H9 (cell line): ENCODE results near the gene PCARE. TPM values are rescaled to one million over a fixed set of nuclear protein-coding genes. Genes with fewer than 3 reads are reported as not detected.

Experiments used
- DNase-seq: peaks from one replicate; pipeline ENCODE4 v3.0.0-alpha.2; 2017
- H2AFZ ChIP-seq: one replicate; pipeline ENCODE4 v1.6.1; 2013; ENCODE audit warnings: mild to moderate bottlenecking, low read length, control low read depth, moderate library complexity
- H2AK5ac ChIP-seq: 2 replicates; pipeline ENCODE4 v1.6.1; 2013; ENCODE audit warnings: low read length, control low read depth, mixed read lengths; ENCODE audit not compliant: insufficient read length
- H2BK120ac ChIP-seq: one replicate; pipeline ENCODE4 v1.6.1; 2013; ENCODE audit warnings: low read depth, mild to moderate bottlenecking, low read length, control low read depth, inconsistent platforms; ENCODE audit not compliant: poor library complexity, severe bottlenecking
- H2BK12ac ChIP-seq: 2 replicates; pipeline ENCODE4 v1.6.1; 2013; ENCODE audit warnings: low read length, control low read depth, mixed read lengths, low read depth; ENCODE audit not compliant: insufficient read length
- H2BK15ac ChIP-seq: 2 replicates; pipeline ENCODE4 v1.6.1; 2013; ENCODE audit warnings: low read depth, low read length, control low read depth
- H2BK20ac ChIP-seq: one replicate; pipeline ENCODE4 v1.6.1; 2013; ENCODE audit warnings: low read depth, mild to moderate bottlenecking, low read length, control low read depth, inconsistent platforms; ENCODE audit not compliant: poor library complexity, severe bottlenecking
- H2BK5ac ChIP-seq: 2 replicates; pipeline ENCODE4 v1.6.1; 2013; ENCODE audit warnings: low read length, control low read depth, mixed read lengths; ENCODE audit not compliant: insufficient read length
- H3K14ac ChIP-seq: 2 replicates; pipeline ENCODE4 v1.6.1; 2013; ENCODE audit warnings: low read length, control low read depth; ENCODE audit not compliant: insufficient read depth
- H3K18ac ChIP-seq: 2 replicates; pipeline ENCODE4 v1.6.1; 2013; ENCODE audit warnings: low read depth, mild to moderate bottlenecking, mixed read lengths, low read length, control low read depth; ENCODE audit not compliant: insufficient read length
- H3K23ac ChIP-seq: 2 replicates; pipeline ENCODE4 v1.6.1; 2013; ENCODE audit warnings: low read length, control low read depth, mixed read lengths, low read depth; ENCODE audit not compliant: insufficient read length
- H3K23me2 ChIP-seq: 2 replicates; pipeline ENCODE4 v1.6.1; 2013; ENCODE audit warnings: low read depth, mild to moderate bottlenecking, mixed read lengths, low read length, control low read depth; ENCODE audit not compliant: insufficient read length, poor library complexity, severe bottlenecking
- H3K27ac ChIP-seq: 2 replicates; pipeline ENCODE4 v1.5.1; 2013; ENCODE audit warnings: low read length, control low read depth, mixed read lengths, low read depth; ENCODE audit not compliant: insufficient read length
- H3K27me3 ChIP-seq: 2 replicates; pipeline ENCODE4 v1.6.1; 2013; ENCODE audit warnings: low read length, control low read depth, inconsistent platforms; ENCODE audit not compliant: insufficient read depth
- H3K4ac ChIP-seq: 2 replicates; pipeline ENCODE4 v1.6.1; 2013; ENCODE audit warnings: low read depth, mild to moderate bottlenecking, control low read depth, inconsistent platforms, low read length, moderate library complexity
- H3K4me1 ChIP-seq: 2 replicates; pipeline ENCODE4 v1.6.1; 2013; ENCODE audit warnings: low read length, control low read depth, inconsistent platforms; ENCODE audit not compliant: insufficient read depth
- H3K4me2 ChIP-seq: 2 replicates; pipeline ENCODE4 v1.6.1; 2013; ENCODE audit warnings: low read length, control low read depth, mixed read lengths; ENCODE audit not compliant: insufficient read length, insufficient read depth
- H3K56ac ChIP-seq: 2 replicates; pipeline ENCODE4 v1.6.1; 2013; ENCODE audit warnings: low read depth, mild to moderate bottlenecking, mixed read lengths, low read length, control low read depth; ENCODE audit not compliant: insufficient read length
- H3K79me1 ChIP-seq: 2 replicates; pipeline ENCODE4 v1.6.1; 2013; ENCODE audit warnings: low read depth, mild to moderate bottlenecking, moderate library complexity, low read length, control low read depth, inconsistent platforms; ENCODE audit not compliant: insufficient read depth, poor library complexity, severe bottlenecking
- H3K79me2 ChIP-seq: 2 replicates; pipeline ENCODE4 v1.6.1; 2013; ENCODE audit warnings: low read length, control low read depth, inconsistent platforms; ENCODE audit not compliant: insufficient read depth
- H3K9ac ChIP-seq: 2 replicates; pipeline ENCODE4 v1.6.1; 2013; ENCODE audit warnings: low read length, control low read depth, mixed read lengths; ENCODE audit not compliant: insufficient read length; ENCODE audit errors: extremely low read depth
- H3K9me3 ChIP-seq: one replicate; pipeline ENCODE4 v1.6.1; 2013; ENCODE audit warnings: low read depth, low read length, inconsistent platforms; ENCODE audit not compliant: control insufficient read depth
- H3T11ph ChIP-seq: one replicate; pipeline ENCODE4 v1.6.1; 2013; ENCODE audit warnings: mild to moderate bottlenecking, low read length, control low read depth, inconsistent platforms
- H4K20me1 ChIP-seq: one replicate; pipeline ENCODE4 v1.6.1; 2013; ENCODE audit not compliant: control insufficient read depth, insufficient read length, insufficient read depth
- H4K5ac ChIP-seq: 2 replicates; pipeline ENCODE4 v1.6.1; 2013; ENCODE audit warnings: low read depth, mild to moderate bottlenecking, mixed read lengths, low read length, control low read depth; ENCODE audit not compliant: insufficient read length
- H4K8ac ChIP-seq: replicated peaks from 2 replicates; pipeline ENCODE4 v1.6.1; 2013; ENCODE audit warnings: low read length, control low read depth, mixed read lengths, low read depth; ENCODE audit not compliant: insufficient read length
- H4K91ac ChIP-seq: 2 replicates; pipeline ENCODE4 v1.6.1; 2013; ENCODE audit warnings: low read depth, mild to moderate bottlenecking, moderate library complexity, mixed read lengths, low read length, control low read depth; ENCODE audit not compliant: insufficient read length
- H3K27ac Mint-ChIP-seq, 3 experiments: 2 replicates in 2 of 3; 3 replicates in 1 of 3; pipeline ENCODE4 v1.8.0; 2020 to 2021; ENCODE audit warnings: mixed read lengths in 3 of 3, mild to moderate bottlenecking in 1 of 3, moderate library complexity in 1 of 3
- H3K27me3 Mint-ChIP-seq: 2 replicates; pipeline ENCODE4 v1.8.0; 2021; ENCODE audit warnings: low read depth, mild to moderate bottlenecking, moderate library complexity, mixed read lengths
- H3K36me3 Mint-ChIP-seq, 3 experiments: 2 replicates in 2 of 3; 3 replicates in 1 of 3; pipeline ENCODE4 v1.8.0; 2020 to 2021; ENCODE audit warnings: low read depth in 3 of 3, mixed read lengths in 3 of 3; ENCODE audit not compliant: insufficient read depth in 1 of 3
- H3K4me1 Mint-ChIP-seq, 2 experiments: 2 replicates each; pipeline ENCODE4 v1.8.0; 2020; ENCODE audit warnings: mixed read lengths in 2 of 2
- H3K4me3 Mint-ChIP-seq, 2 experiments: 2 replicates in 1 of 2; 3 replicates in 1 of 2; pipeline ENCODE4 v1.8.0; 2020 to 2021; ENCODE audit warnings: mild to moderate bottlenecking in 2 of 2, mixed read lengths in 2 of 2, moderate library complexity in 1 of 2
- H3K9me3 Mint-ChIP-seq, 2 experiments: 2 replicates in 1 of 2; 3 replicates in 1 of 2; pipeline ENCODE4 v1.8.0; 2020; ENCODE audit warnings: mild to moderate bottlenecking in 2 of 2, mixed read lengths in 2 of 2, moderate library complexity in 1 of 2
- CTCF ChIP-seq: fragments of 200-600 bp; sonication (generic); conservative IDR thresholded peaks from 3 replicates; pipeline ENCODE4 v1.8.0; 2021; ENCODE audit warnings: antibody characterized with exemption, mild to moderate bottlenecking
- WGBS: extraction: QIAGEN DNeasy Blood & Tissue Kit; methylation state at CpG from one replicate; pipeline ENCODE4 v1.1.7; 2013; ENCODE audit warnings: missing lambda C conversion rate, low lambda C conversion rate, mixed read lengths; ENCODE audit not compliant: insufficient read length; ENCODE audit errors: extremely low coverage; 5-methylcytosine and 5-hydroxymethylcytosine counted together
- total RNA-seq: library from RNA; stranded (reverse); gene quantifications from 2 replicates; pipeline ENCODE4 v1.2.1, GENCODE V29; 2021

The PCARE gene
- total RNA-seq, 1 experiment from 2014 or later = not detected

DNA sequence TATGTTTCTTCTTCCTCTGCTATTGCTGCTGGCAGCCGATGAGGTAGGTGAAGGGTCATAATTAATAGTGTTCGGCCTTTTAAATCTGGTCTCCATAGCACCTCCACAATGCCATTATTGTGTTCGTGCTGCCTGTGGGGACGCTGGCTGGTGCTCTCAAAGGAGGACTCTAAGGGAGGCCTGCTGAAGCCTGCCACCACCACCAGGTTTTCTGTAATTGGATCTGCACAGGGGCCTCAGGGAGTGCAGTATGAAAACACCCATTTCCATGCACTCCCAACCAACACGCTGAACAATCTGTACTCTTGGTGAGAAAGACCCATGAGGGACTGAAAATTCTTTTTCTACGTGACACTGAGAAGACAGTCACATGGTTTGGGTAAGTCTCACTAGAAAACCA, 23.2 kb upstream of the PCARE start:
- Histone ChIP-seq H2BK120ac (no peak overlapping the region), H2BK15ac (no peak overlapping the region), H3K4me2 (no peak overlapping the region), H3K9ac (no peak overlapping the region), H2AFZ (no peak overlapping the region), H2BK20ac (no peak overlapping the region), H3K79me2 (no peaks in the 10 kb centered on the region), H3K27ac (no peak overlapping the region), H2BK12ac (no peak overlapping the region), H3K9me3 (peaks cover 4% of the 10 kb centered on the region), H3K56ac (no peak overlapping the region), H3K4me1 (no peaks in the 10 kb centered on the region), H3K79me1 (no peaks in the 10 kb centered on the region), H4K8ac (no peak overlapping the region), H3K18ac (no peak overlapping the region), H4K5ac (no peak overlapping the region), H3K27me3 (no peaks in the 10 kb centered on the region), H3K4ac (no peak overlapping the region), H3T11ph (no peak overlapping the region), H3K14ac (no peak overlapping the region), H3K23ac (no peak overlapping the region), H2BK5ac (no peak overlapping the region), H4K20me1 (no peaks in the 10 kb centered on the region), H3K23me2 (no peaks in the 10 kb centered on the region), H4K91ac (no peak overlapping the region), H2AK5ac (no peak overlapping the region)
- no peak overlapping the region for H3K4me3 Mint-ChIP-seq
- H3K27me3 Mint-ChIP-seq = peaks cover 7% of the 10 kb centered on the region; the same call in 1 of the 2 replicates
- no CpG with 5 or more reads among the region's 6 CpGs for WGBS
- peaks cover 7 to 11% of the 10 kb centered on the region in 2 experiments; a peak in 4 of 5 replicates for H3K9me3 Mint-ChIP-seq
- no peak overlapping the region for H3K27ac Mint-ChIP-seq
- TF ChIP-seq CTCF = no peak
- H3K4me1 Mint-ChIP-seq = no peaks in the 10 kb centered on the region
- H3K36me3 Mint-ChIP-seq = peaks cover 0 to 7% (median 3%) of the 10 kb centered on the region in 3 experiments; a peak in 4 of 7 replicates
- DNase-seq = no peak
